Inflammatory macrophage treated with lipopolysaccharide for 4 hours (primary cell): Measurements from ENCODE around the gene DCAF8.
A peak's percentile ranks its signal among the peaks of the same experiment; 100 is the strongest.

Experiments
- DNase-seq: peaks from one replicate; pipeline ENCODE4 v3.0.0-alpha.2; 2020

The DCAF8 gene

DNA sequence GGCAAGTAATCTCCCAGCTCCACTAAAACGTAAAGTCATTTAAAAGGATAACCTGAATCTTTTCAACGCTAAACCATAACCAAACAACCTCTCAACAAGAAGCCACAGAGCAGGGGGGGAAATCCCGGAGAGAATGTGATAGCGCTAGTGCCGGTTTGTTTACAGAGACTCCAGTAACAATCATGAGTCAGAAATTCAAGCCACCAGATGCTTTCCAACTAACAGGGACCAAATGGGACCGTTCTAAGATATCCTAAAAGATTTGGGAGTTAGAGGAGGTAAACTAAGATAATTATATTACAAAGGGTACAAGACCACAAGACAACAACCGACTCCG, 825 bp downstream of the DCAF8 start:
- DNase-seq: peak; percentile 79

DNA sequence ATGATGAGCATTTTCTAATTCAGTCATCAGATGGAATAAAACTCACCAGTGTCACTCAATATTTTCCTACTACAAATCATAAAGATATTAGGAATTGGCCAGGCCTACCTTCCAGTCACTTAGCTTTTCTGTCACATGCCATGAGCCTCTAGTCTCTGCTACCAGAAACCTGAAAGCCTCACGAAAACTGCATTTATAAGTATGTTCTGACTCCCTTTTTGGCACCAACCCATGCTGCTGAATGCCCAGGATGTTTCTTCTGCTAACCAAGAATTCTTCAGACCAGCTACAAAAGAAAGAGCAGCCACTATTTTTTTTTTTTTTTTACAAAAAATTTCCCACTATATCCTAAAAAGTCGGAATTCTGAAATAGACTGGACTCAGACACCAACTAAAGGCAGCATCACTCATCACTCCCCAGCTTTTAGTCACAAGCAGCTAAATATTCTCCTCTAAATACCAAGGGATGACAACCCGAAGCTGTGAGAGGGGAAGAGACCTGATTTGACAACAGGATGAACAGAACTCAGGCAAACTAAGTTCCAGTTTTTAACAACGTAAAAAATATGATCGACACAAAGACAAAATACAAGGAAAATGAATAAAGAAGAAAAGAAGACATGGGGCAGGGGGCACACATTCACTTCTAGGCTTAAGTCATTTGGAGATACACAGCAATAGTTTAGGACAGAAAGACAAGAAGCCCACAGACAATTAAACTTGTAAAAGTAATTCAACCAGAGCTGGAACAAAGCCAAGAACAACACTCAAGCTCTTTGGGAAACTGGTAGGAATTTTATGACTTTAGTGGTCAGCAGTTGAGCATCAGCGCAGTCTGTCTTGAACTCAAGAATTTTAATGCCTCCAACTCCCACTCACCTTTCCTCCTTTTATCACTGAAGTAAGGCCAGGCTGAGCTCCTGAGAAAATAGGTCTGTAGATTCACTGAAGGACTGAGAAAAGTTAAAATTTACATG, 1.7 kb downstream of the DCAF8 start:
- DNase-seq: peak; percentile 6

DNA sequence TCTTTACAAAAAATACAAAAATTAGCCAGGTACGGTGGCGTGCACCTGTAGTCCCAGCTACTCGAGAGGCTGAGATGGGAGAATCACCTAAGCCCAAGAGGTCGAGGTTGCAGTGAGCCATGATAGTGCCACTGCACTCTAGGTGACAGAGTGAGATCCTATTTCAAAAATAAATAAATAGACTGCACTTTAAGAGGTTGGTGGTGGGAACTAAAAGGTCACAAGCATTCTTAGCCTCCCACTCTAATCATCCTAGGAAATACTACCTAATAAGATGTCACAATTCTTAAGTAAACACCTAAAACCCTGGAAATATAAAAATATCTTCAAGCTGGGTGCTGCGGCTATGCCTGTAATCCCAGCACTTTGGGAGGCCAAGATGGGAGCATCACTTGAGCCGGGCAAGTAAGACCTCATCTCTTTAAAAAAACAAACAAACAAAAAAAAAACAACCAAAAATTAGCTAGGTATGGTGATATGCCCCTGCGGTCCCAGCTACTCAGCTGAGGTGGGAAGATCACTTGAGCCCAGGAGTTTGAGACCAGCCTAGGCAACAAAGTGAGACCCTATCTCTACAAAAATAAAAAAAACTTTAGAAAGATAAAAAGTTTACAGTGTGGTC, 4.1 kb downstream of the DCAF8 start:
- DNase-seq: no peak

DNA sequence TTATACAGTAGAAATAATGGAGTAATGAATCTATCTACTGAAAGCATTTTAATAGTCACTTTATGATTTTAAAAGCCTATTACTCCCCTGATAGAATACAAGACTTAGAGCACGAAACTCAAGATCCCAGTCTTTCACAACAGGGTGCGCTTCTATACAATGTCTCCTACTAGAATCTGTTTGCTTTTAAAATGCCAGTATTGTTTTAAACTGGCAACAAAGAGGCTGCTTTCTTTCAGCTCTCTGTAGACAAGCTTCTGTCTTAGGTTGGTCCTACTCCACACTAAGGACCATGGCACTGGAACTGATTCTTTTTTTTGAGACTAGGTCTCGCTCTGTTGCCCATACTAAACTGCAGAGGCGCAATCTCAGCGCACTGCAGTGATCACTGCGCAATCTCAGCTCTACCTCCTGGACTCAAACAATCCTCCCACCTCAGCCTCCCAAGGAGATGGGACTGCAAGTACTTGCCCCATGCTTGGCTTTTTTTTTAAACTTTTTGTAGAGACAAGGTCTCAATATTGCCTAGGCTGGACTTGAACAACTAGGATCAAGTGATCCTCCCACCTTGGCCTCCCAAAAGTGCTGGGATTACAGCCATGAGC, 4.8 kb downstream of the DCAF8 start:
- DNase-seq: no peak

DNA sequence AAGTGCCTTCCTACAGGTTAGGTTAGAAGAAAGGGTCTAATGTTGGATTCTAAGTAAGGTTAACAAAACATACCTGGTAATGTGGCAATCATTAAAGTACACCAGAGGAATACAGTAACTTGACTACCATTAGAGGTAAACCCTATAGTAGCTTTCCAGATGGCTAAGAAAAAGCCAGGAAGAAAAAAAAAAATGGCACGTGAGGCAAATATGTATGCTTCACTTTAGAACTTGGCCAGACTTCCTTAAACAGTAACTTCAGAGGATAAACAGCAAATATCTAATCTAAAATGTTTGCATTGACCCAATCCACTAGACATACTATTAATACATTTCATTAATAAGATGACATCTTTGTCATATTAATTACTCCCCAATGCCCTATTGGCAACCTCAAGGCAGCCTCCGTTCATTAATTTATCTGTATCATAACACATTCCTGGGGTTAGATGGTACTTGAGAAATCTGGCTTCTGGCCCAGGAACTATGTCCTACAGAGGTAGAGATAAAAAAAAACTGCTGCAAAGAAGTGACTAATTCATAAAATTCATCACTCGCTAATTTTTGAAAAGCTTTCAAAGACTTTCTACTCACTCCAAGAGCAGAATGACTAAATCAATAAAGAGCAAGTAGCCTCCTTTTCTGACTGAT, 5.8 kb downstream of the DCAF8 start:
- DNase-seq: no peak

DNA sequence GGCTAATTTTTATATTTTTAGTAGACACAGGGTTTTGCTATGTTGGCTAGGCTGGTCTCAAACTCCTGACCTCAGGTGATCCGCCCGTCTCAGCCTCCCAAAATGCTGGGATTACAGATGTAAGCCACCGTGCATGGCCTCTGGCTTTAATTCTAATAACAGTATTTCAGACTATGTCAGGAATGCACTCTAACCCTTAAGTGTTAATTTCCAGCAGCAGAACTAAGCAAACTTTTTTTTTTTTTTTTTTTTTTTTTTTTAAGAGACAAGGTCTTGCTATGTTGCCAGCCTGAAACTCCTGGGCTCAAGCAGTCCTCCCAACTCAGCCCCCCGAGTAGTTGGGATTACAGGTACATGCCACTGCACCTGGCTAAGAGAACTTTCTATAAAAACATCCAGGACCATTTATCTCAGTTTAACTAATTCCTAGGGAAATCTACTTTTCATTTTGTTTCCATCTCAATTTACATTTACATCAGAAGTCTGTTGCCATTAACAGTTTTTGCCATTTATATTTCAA, 6.5 kb downstream of the DCAF8 start:
- DNase-seq: no peak

DNA sequence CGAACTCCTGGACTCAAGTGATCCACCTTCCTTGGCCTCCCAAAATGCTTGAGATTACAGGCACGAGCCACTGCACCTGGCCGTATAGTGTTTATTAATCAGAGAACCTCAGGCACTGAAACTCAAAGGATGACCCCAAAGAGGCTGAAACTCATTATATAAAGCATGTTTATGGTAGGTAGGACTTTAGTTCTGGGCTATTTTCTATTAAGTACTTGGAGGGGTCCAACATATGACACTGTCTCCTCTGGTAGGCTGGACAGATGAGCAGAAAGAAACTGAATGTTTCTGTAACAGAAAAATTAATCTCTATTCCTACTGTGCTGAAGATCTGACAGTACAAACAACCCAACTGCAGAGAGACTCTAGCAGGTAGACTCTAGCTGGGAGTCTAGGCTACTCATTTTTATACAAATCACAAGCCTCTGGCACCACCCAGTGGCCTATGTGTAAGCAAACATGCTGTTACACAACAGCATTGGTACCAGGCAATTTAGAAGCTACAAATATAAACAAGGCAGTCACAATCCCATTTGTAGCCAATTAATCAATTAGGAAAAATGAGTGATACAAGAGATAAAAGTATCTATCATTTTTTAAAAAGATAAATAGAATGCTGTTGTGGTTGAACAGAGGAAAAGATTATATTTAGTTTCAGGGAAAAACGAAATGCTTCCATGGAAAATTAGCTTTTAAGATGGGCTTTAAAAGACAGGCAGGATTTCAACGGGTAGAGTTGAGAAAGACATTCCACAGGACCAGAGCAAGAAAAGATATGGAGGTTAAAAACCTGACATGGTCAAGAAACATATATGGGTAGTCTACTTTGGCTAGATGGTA, 10.4 kb downstream of the DCAF8 start:
- peak; percentile 79 for DNase-seq

DNA sequence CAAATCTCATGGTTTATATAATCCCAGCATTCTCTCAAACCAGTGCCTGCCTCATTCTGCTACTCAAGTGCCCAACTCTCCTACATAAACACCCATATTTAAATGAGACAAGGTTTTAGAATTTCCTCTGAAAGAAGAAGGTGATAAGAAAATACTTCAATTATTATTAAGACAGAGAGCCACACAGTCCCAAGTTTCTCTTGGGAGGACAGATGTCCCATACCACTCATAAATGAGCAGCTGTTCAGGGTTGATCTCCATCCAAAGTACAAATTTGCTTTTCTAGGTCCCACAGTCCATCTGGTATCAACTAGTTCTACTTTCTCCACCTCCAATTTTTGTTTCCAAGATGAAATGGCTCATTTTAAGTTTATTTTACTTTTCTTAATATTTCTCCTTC, 11.3 kb downstream of the DCAF8 start:
- no peak for DNase-seq

DNA sequence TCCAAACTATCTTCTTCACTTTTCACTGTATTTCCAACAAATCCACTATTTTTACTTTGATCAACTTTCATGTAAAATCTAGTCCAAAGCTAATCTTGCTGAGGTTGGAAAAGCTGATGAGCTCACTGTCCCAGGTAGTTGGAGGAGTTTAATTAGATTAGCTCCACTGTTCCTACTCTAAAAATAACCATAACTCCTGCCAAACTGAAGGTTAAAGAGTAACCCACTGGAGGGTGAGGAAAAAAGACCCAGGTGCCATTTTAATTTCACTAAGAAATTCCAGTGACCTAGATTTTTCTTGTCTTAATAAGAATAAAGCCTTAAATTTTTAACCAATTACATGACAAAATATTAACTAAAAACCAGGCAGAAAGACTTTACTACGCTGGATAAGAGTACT, 15.3 kb downstream of the DCAF8 start:
- no peak for DNase-seq

DNA sequence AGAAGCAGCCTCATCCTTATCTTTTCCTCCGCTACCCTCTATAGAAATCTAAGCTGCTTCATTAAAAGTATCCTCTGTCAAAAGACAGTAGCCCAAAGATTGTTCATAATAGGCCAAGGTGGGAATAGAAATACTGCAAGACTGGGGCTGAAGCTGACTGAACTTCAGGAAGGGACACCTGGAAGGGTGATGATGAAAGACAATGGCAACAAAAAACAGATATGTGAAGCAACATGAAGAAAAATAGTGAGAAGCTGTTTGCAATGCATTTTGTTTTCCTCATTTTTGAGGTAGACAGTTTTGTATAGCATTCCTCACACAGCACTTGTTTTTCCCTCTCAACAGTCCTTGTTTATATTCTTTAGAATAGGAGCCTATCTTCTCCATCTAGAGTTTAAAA, 16.9 kb downstream of the DCAF8 start:
- no peak for DNase-seq

DNA sequence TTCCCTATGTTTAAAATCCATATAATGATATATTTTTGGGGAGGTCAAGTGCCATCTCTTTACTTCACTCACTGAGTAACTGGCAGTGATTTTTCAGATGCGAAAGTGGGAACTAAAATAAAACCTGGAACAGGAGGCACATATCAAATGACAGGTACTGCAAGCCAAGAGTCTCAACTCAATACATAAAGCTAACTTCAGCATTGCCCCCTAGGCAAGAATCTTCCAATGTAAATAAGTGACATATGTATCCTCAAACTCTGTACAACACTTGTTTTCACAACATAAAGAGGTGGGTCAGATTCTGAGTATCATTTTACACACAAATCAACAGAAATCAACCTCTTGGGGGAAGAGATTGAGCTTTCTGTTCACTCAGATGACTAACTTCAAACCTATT, 18.1 kb downstream of the DCAF8 start:
- DNase-seq: no peak

DNA sequence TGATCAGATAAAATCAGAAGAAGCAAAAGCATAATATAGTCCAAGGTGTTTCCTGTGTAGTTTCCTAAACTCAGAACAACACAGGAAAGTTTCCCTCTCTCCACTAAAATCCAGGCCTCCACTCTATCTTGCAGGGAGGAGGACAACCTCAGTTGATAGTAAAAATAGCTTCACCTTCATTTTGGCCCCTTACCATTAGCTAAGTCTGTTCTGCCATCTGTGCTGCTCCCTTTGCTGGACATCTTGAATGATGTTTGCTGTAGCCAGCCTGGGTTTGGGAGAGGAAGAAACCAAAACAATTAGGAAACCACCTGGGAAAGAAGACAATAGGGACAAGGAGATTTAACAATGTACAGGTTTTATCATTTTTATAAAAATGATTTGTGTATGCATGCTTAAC, 18.6 kb downstream of the DCAF8 start:
- no peak for DNase-seq

DNA sequence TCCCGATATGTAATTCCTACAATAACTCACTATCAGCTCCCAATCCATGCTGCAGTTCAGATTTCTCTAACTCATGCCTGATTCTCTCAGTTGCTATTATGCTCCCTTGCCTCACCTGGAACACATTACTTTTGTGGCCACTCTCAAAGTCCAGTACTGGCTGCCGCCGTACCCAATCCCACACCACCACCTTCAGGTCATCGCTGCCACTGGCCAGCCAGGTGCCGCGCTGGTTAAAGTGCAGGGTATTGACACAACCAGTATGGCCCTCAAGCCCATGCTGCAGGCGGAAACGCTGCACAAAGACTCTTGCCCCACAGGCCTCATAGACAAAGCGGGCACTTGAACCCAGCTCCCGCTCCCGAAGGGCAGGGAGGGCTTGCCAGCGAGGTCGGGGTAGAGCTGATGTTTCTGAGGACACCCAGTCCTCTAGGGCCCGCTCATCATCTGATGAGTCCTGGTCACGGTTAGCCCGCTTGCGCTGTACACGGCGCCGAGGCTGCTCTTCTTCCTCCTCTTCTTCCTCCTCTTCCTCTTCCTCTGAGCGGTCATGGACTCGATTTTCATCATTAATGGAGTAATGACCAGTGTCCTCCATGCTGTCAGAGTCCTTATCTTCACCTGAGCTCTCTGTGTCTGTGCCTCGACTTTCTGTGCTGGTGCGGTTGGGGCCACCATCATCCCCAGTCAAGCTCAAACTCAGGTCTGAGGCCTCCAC, 22.6 kb downstream of the DCAF8 start:
- DNase-seq: no peak

DNA sequence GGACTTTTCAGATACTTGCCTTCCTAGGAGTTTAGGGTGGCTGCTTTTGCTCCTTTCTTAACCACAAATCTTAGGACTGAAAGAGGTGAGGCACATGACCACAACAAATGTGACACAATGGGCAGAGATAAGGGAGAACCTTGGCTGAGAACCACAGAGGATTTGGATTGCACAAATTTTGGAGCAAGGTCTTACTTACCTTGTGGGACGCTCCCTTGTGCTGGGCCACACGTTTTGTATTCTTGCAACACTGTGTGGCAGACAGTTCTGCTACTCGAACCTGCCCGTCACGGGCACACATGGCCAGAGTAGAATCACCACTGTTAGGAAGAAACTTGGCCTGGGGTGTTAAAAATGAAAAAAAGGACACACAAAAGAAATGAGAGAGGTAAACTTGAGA, 23.9 kb downstream of the DCAF8 start:
- no peak for DNase-seq

DNA sequence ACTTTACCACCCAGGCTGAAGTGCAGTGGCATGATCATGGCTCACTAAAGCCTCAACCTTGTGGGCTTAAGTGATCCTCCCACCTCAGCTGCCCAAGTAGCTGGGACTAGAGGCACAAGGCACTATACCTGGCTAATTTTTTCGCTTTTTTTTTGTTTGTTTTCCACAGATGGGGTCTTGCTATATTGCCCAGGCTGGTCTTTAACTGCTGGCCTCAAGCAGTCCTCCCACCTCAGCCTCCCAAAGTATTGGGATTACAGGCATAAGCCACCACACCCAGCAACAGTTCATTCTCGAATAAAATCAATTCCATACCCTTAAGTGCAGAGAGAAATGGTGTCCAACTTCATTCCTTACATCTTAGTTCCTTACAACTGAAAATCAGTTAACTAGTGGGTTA, 24.8 kb downstream of the DCAF8 start:
- DNase-seq: no peak

DNA sequence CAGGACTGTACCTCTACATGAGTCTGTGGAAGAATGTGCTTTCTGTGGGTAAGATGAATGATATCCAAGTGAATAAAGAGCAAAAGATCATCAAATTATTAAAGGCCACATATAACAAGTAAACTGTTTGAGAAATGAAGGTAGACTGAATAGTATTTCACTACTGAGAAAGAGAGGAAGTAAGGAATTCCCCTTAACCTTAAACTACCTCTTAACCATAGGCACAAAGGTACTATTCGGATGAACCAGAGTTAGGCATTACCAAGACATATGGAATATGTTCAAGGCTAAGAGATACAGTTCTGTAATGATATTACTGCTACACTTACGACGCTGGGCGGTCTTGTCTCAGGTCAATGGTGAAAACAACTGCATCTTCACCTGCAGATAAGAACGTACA, 25.5 kb downstream of the DCAF8 start:
- DNase-seq: no peak

DNA sequence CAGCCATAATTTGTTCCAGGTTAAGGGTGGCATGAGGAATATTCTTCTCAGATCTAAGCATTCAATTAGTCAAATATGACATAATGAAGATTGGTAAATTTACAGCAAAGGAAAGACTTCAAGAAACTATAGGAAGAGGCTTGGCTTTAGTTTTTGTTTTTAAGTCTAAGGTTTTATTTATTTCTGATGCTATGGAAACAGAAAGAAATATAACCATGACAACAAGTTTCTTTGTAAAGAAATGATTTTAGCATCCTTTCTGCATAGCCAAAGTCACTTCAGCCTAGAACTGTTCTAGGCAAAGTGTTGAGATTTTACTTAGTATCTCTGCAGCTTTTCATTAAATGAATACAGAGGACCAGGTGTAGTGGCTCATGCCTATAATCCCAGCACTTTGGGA, 29.4 kb downstream of the DCAF8 start:
- DNase-seq: no peak

DNA sequence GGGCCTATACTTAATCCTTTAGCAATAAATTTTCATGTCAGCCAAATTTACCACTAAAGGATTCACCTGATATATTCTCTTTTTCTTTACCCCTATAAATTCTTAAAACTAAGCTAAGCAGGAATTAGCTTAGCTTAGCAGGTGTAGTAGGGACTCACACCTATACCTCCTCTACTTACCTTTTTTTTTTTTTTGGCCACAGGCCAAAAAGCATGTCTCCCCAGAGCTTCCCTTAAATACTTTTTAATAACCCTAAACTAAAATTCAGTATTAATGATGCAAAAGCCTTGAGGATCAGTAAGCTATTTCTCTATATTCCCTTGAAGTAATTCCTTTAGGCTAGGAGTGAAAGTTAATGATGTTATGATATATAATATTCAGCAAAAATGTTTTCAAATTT, 33.9 kb downstream of the DCAF8 start:
- no peak for DNase-seq

DNA sequence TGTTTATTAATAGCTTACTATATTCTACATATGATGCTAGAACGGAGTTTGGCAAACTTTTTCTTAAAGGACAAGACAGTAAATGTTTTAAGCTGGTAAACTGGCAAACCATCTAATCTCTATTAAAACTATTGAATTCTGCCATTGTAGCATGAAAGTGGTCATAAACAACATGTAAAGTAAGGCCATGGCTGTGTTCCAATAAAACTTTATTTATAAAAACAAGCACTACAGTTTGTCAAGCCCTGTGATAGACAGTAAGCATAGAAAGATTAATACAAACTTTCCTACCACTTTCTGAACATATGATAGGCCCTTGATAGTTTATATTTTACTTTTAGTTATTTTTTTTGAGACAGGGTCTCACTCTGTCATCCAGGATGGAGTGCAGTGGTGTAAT, 34.8 kb downstream of the DCAF8 start:
- DNase-seq: no peak

DNA sequence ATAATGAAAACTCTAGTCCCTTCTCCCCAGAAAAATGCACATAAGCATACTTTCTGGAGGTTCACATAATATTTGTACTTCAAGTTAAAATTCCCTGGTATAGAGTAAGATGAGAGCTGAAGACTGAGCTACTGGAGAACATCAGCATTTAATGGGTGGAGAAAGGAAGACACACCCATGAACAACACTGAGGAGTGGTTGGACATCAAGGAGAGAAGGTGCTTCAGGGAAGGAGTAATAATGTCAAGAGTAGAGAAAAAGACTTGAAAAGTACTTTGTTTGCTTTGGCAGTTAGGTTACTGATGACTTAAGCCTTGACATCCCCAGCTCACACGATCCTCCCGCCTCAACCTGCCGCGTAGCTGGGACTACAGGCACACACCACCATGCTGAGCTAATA, 35.3 kb downstream of the DCAF8 start:
- DNase-seq: no peak

DNA sequence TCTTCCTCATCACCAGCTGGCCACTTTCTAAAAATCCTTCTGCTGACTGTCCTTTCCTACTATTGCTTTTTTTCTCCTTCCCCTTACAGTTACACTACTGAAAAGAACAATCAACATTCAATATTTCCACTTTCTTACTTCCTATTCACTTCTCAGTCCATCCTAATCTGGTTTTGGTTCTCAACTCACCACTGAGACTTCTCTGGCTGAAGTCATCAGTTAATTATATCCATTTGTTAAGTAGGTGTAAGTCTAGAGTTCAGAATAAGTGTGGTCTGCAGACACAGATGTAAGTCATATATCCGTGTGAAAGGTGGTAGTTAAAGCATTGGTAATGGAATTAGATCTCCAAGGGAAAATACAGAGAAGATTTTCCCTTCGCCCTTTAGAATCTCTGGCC, 35.7 kb downstream of the DCAF8 start:
- DNase-seq: no peak

DNA sequence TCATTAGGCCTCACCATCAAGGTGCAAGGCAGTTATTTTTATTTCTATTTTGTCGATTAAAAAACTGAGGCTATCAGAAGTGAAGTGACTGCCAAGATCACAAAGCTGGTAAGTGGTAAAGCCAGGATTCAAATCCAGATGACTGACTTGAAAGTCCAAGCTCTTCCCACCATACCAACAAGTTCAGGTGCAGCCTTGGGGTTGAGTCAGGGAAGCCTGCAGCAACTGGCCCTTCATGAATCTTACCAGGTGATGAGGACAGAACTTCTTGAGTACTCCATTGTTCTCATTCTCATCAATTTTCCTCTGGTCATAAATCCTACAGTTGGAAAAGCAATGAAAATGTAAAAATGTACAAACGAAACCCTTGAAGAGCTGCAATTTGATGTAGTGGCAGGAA, 37.0 kb downstream of the DCAF8 start:
- DNase-seq: no peak
